Coronary artery (tissue), 2 donors: ENCODE data around the gene PCYT1B.
"Not testable (repeated sequence)": the region's sequence is repeated elsewhere in the genome, so short reads cannot be mapped to it uniquely, and the experiment has no call there.

Experiments
- DNase-seq: peaks from one replicate; pipeline ENCODE4 v3.0.0-alpha.2; 2017; ENCODE audit warnings: low spot score
- H3K27ac ChIP-seq, 2 donors: fragments of 200-600 bp; sonication (generic); one replicate each; pipeline ENCODE4 v1.5.1; 2016 to 2019
- H3K4me3 ChIP-seq: fragments of 200-600 bp; sonication (generic); 2 replicates; pipeline ENCODE4 v1.5.1; 2016; ENCODE audit warnings: mild to moderate bottlenecking, moderate library complexity
- CTCF ChIP-seq: fragments of 200-600 bp; sonication (generic); IDR thresholded peaks from one replicate; pipeline ENCODE4 v1.5.1; 2019; ENCODE audit warnings: antibody characterized with exemption

Gene PCYT1B

GRCh38 chrX:24659646-24660045 is 12.5 kb upstream of the PCYT1B start:
- no peak for DNase-seq
- no peak overlapping the region for H3K4me3 ChIP-seq
- no peak overlapping the region for H3K27ac ChIP-seq
- no peak for TF ChIP-seq CTCF

GRCh38 chrX:24659106-24659505 is 12.0 kb upstream of the PCYT1B start:
- Histone ChIP-seq H3K4me3 (no peak overlapping the region), H3K27ac (no peak overlapping the region)
- no peak for TF ChIP-seq CTCF
- DNase-seq = no peak

- Histone ChIP-seq H3K4me3 (no peak overlapping the region), H3K27ac (no peak overlapping the region)
- no peak for DNase-seq
- TF ChIP-seq CTCF = no peak
Observed at GRCh38 chrX:24658421-24658820, 11.3 kb upstream of the PCYT1B start.

- DNase-seq = no peak
- no peak for TF ChIP-seq CTCF
- Histone ChIP-seq H3K4me3 (no peak overlapping the region), H3K27ac (no peak overlapping the region)
Observed at GRCh38 chrX:24657671-24658386, 10.7 kb upstream of the PCYT1B start.

GRCh38 chrX:24655679-24656078 is 8.5 kb upstream of the PCYT1B start:
- not testable (repeated sequence) for H3K4me3 ChIP-seq, H3K27ac ChIP-seq, DNase-seq

GRCh38 chrX:24651783-24652182 is 4.6 kb upstream of the PCYT1B start:
- TF ChIP-seq CTCF = no peak
- Histone ChIP-seq H3K4me3 (no peak overlapping the region), H3K27ac (no peak overlapping the region)
- DNase-seq = no peak

- no peak for TF ChIP-seq CTCF
- H3K27ac ChIP-seq = no peak overlapping the region
- no peak for DNase-seq
- no peak overlapping the region for H3K4me3 ChIP-seq
Observed at GRCh38 chrX:24648495-24648894, 1.3 kb upstream of the PCYT1B start.
